OCI-LY7 (cell line): ENCODE results near the gene VDR. TPM values are rescaled to one million over a fixed set of nuclear protein-coding genes. Genes with fewer than 3 reads are reported as not detected.

Source experiments
- BruUV-seq: library from RNA; stranded (reverse); fragments of 400-500 nt; replicated peaks from 2 replicates; lab custom pipeline; 2021; lab: Mats Ljungman, UMichigan
- CTCF ChIA-PET: fragments of 300-600 bp; sonication (Branson Sonifier 250); formaldehyde crosslinking; loops from one replicate; lab custom pipeline; 2022; ENCODE audit warnings: antibody characterized with exemption; ENCODE audit not compliant: unreplicated experiment; lab: Charles Lee
- POLR2A ChIA-PET: fragments of 300-600 bp; sonication (Branson Sonifier 250); formaldehyde crosslinking; loops from one replicate; lab custom pipeline; 2022; ENCODE audit warnings: antibody characterized with exemption; lab: Charles Lee
- DNase-seq: peaks from one replicate; pipeline ENCODE4 v3.0.0-alpha.2; 2015; ENCODE audit warnings: low spot score
- H2AFZ ChIP-seq: fragments of 200-600 bp; sonication (generic), shearing (Covaris generic); 2 replicates; pipeline ENCODE4 v1.6.1; 2014; ENCODE audit warnings: mild to moderate bottlenecking, antibody characterized with exemption, low read length, moderate library complexity
- H3K27ac ChIP-seq: fragments of 200-600 bp; sonication (generic); 2 replicates; pipeline ENCODE4 v1.5.1; 2014; ENCODE audit warnings: mixed run types, low read depth, mild to moderate bottlenecking, moderate library complexity, low read length, inconsistent platforms; ENCODE audit not compliant: poor library complexity, severe bottlenecking
- H3K36me3 ChIP-seq: fragments of 200-600 bp; sonication (generic); 2 replicates; pipeline ENCODE4 v1.6.1; 2014; ENCODE audit warnings: mild to moderate bottlenecking, antibody characterized with exemption, low read length, moderate library complexity, mixed read lengths; ENCODE audit not compliant: insufficient read depth
- H3K4me1 ChIP-seq: fragments of 200-600 bp; sonication (generic); 2 replicates; pipeline ENCODE4 v1.5.1; 2014; ENCODE audit warnings: mild to moderate bottlenecking, low read length; ENCODE audit not compliant: insufficient read depth, poor library complexity, severe bottlenecking
- H3K4me2 ChIP-seq: fragments of 200-600 bp; sonication (generic); 2 replicates; pipeline ENCODE4 v1.6.1; 2014; ENCODE audit warnings: mild to moderate bottlenecking, low read length
- H3K4me3 ChIP-seq: fragments of 200-600 bp; sonication (generic); 2 replicates; pipeline ENCODE4 v1.5.1; 2014; ENCODE audit warnings: mild to moderate bottlenecking, low read depth, low read length; ENCODE audit not compliant: poor library complexity, severe bottlenecking
- H3K79me2 ChIP-seq: fragments of 200-600 bp; sonication (generic); 2 replicates; pipeline ENCODE4 v1.6.1; 2016; ENCODE audit warnings: low read depth, mild to moderate bottlenecking, low read length, moderate library complexity, mixed read lengths; ENCODE audit not compliant: insufficient read depth
- H3K9me2 ChIP-seq: fragments of 200-600 bp; sonication (generic); 2 replicates; pipeline ENCODE4 v1.6.1; 2016; ENCODE audit warnings: mild to moderate bottlenecking, low read length, mixed read lengths; ENCODE audit not compliant: insufficient read depth
- H3K9me3 ChIP-seq: fragments of 200-600 bp; sonication (generic); 2 replicates; pipeline ENCODE4 v1.6.1; 2014; ENCODE audit warnings: mild to moderate bottlenecking, mixed run types, low read length, mixed read lengths
- H4K20me1 ChIP-seq: fragments of 200-600 bp; sonication (generic); 2 replicates; pipeline ENCODE4 v1.6.1; 2014; ENCODE audit warnings: mild to moderate bottlenecking, antibody characterized with exemption, low read length, moderate library complexity, mixed read lengths; ENCODE audit not compliant: insufficient read depth
- CTCF ChIP-seq: fragments of 200-600 bp; sonication (generic); conservative IDR thresholded peaks from 2 replicates; pipeline ENCODE4 v1.5.1; 2014; ENCODE audit warnings: mild to moderate bottlenecking, antibody characterized with exemption, low read length, moderate library complexity, mixed read lengths
- EZH2phosphoT487 ChIP-seq: fragments of 200-600 bp; sonication (generic); IDR thresholded peaks from 2 replicates; pipeline ENCODE4 v1.6.1; 2018; ENCODE audit warnings: low read depth, borderline replicate concordance, mild to moderate bottlenecking, mixed run types, antibody characterized with exemption, low read length, moderate library complexity, mixed read lengths
- intact Hi-C: fragments of 100-400 bp; cut with micrococcal nuclease; formaldehyde crosslinking; loops from one replicate; pipeline ENCODE4 v1.10.0; 2022; ENCODE audit not compliant: unreplicated experiment
- total RNA-seq, 2 experiments: library from RNA; depleted of rRNA in 1 of 2; stranded (reverse); fragments of >200 nt in 1 of 2; shearing (Covaris generic) in 1 of 2; gene quantifications; 2 replicates each; pipeline ENCODE4 v1.2.3, GENCODE V29; 2014 to 2022

Gene VDR
- total RNA-seq, 2 experiments from 2014 or later = 1.9 to 5.4 TPM

- ChIA-PET POLR2A (interaction anchor here (1.3 to 2.3 kb wide), 2 partner anchors 10 to 11 kb away, joined by 4 to 6 read pairs; no protein-coding TSS in a partner anchor), CTCF (interaction anchor here (0.5 to 1.9 kb wide), 2 partner anchors 8 to 83 kb away, joined by 5 to 12 read pairs; no protein-coding TSS in a partner anchor)
- TF ChIP-seq EZH2phosphoT487 = no peak
- TF ChIP-seq CTCF = no peak
- H2AFZ ChIP-seq = no peak overlapping the region
- no peaks in the 10 kb centered on the region for H3K36me3 ChIP-seq
- no peaks in the 10 kb centered on the region for H3K9me3 ChIP-seq
- BruUV-seq = no TSS peak
- no peaks in the 10 kb centered on the region for H3K9me2 ChIP-seq
- no peak overlapping the region for H3K4me3 ChIP-seq
- no peak overlapping the region for H3K27ac ChIP-seq
- H3K4me1 ChIP-seq = peaks cover 77% of the 10 kb centered on the region
- no peaks in the 10 kb centered on the region for H4K20me1 ChIP-seq
- H3K79me2 ChIP-seq = no peaks in the 10 kb centered on the region
- no peak for DNase-seq
- intact Hi-C loops = no loop called here
- H3K4me2 ChIP-seq = peak overlapping the region; percentile 81
Measured at GRCh38 chr12:47885012-47885501, 19.7 kb downstream of the VDR start.

- ChIA-PET CTCF (interaction anchor here (0.6 to 1.9 kb wide), 2 partner anchors 9 to 159 kb away, joined by 3 to 12 read pairs; partner anchors contain the start of gene ENDOU), POLR2A (interaction anchor here (0.6 to 2.3 kb wide), 7 partner anchors 10 to 1078 kb away, joined by 3 to 12 read pairs (median 6); no protein-coding TSS in a partner anchor)
- H4K20me1 ChIP-seq = no peaks in the 10 kb centered on the region
- TF ChIP-seq EZH2phosphoT487 (no peak), CTCF (no peak)
- intact Hi-C loops = no loop called here
- H3K27ac ChIP-seq = peak overlapping the region; percentile 73
- H2AFZ ChIP-seq = no peak overlapping the region
- H3K4me2 ChIP-seq = peak overlapping the region; percentile 81
- no peaks in the 10 kb centered on the region for H3K9me2 ChIP-seq
- H3K79me2 ChIP-seq = no peaks in the 10 kb centered on the region
- no peaks in the 10 kb centered on the region for H3K36me3 ChIP-seq
- H3K9me3 ChIP-seq = no peaks in the 10 kb centered on the region
- peaks cover 80% of the 10 kb centered on the region for H3K4me1 ChIP-seq
- DNase-seq = no peak
- H3K4me3 ChIP-seq = no peak overlapping the region
- BruUV-seq = no TSS peak
Measured at GRCh38 chr12:47884501-47884900, 20.3 kb downstream of the VDR start.

- Histone ChIP-seq H3K79me2 (no peaks in the 10 kb centered on the region), H3K4me3 (peak overlapping the region; percentile 46), H3K36me3 (no peaks in the 10 kb centered on the region), H3K9me2 (no peaks in the 10 kb centered on the region), H2AFZ (no peak overlapping the region), H3K4me1 (peaks cover 73% of the 10 kb centered on the region), H4K20me1 (no peaks in the 10 kb centered on the region), H3K4me2 (peak overlapping the region; percentile 81), H3K9me3 (no peaks in the 10 kb centered on the region), H3K27ac (peak overlapping the region; percentile 73)
- CTCF ChIA-PET = interaction anchor here (0.6 to 1.9 kb wide), 4 partner anchors 9 to 158 kb away, joined by 3 to 12 read pairs (median 4); partner anchors contain the start of gene ENDOU
- POLR2A ChIA-PET = interaction anchor here (0.6 to 2.3 kb wide), 10 partner anchors 8 to 268 kb away, joined by 3 to 12 read pairs (median 4); no protein-coding TSS in a partner anchor
- no peak for TF ChIP-seq EZH2phosphoT487
- TF ChIP-seq CTCF = no peak
- intact Hi-C loops = loop anchor here (2.0 kb wide), 1 partner anchor 71 kb away; no protein-coding TSS in a partner anchor
- no peak for DNase-seq
- BruUV-seq = no TSS peak
Measured at GRCh38 chr12:47883663-47884195, 21.1 kb downstream of the VDR start.
